Kidney (tissue), 14 donors: Measurements from ENCODE around the gene SACM1L. TPM values are rescaled to one million over a fixed set of nuclear protein-coding genes. Genes with fewer than 3 reads are reported as not detected.

Source experiments
- DNase-seq, 5 donors: peaks; one replicate each; pipeline ENCODE4 v3.0.0-alpha.2; 2013 to 2020
- FAIRE-seq: peaks from 2 replicates; lab custom pipeline; 2012; peaks lifted over from hg19 to GRCh38; lab: Jason Lieb, UNC
- H3K27ac ChIP-seq, 2 donors: one replicate each; pipeline ENCODE4 v1.7.0; 2013; ENCODE audit warnings: low read depth in 2 of 2, low read length in 2 of 2, inconsistent platforms in 1 of 2
- H3K27me3 ChIP-seq: one replicate; pipeline ENCODE4 v1.7.1; 2013; ENCODE audit warnings: low read length, inconsistent platforms; ENCODE audit not compliant: control insufficient read depth, insufficient read depth
- H3K36me3 ChIP-seq, 3 donors: one replicate each; pipeline versions ENCODE4 v1.7.0 to v1.7.1; 2013; ENCODE audit warnings: low read length in 3 of 3, control low read depth in 1 of 3, inconsistent platforms in 1 of 3; ENCODE audit not compliant: insufficient read depth in 3 of 3, control insufficient read depth in 2 of 3
- H3K4me1 ChIP-seq, 3 donors: one replicate each; pipeline versions ENCODE4 v1.7.0 to v1.7.1; 2013; ENCODE audit warnings: low read length in 3 of 3, inconsistent platforms in 1 of 3, low read depth in 1 of 3; ENCODE audit not compliant: control insufficient read depth in 2 of 3, insufficient read depth in 2 of 3
- H3K4me3 ChIP-seq, 3 donors: one replicate each; pipeline versions ENCODE4 v1.7.0 to v1.8.1; 2013; ENCODE audit warnings: low read length in 3 of 3, control low read depth in 1 of 3, inconsistent platforms in 1 of 3
- H3K9ac ChIP-seq, 3 donors: one replicate each; pipeline versions ENCODE4 v1.7.0 to v1.7.1; 2013; ENCODE audit warnings: low read length in 3 of 3, control low read depth in 1 of 3, inconsistent platforms in 1 of 3
- H3K9me3 ChIP-seq, 3 donors: one replicate each; pipeline versions ENCODE4 v1.7.0 to v1.7.1; 2013; ENCODE audit warnings: low read length in 3 of 3, control low read depth in 1 of 3, inconsistent platforms in 1 of 3; ENCODE audit not compliant: control insufficient read depth in 2 of 3, insufficient read depth in 1 of 3
- intact Hi-C: fragments of 100-400 bp; cut with DNase I; formaldehyde crosslinking; loops from one replicate; pipeline ENCODE4 v1.11.1; 2022
- polyA plus RNA-seq: library from polyadenylated mRNA; stranded (reverse); fragments of 350-450 nt; fragmentation: Illumina TruSeq; extraction: RNeasy Lipid Tissue Mini Kit (QIAGEN cat#74804); gene quantifications from one replicate; pipeline ENCODE4 v1.2.3, GENCODE V29; 2014; ENCODE audit warnings: low read depth, low replicate concordance; ENCODE audit not compliant: insufficient read depth
- total RNA-seq: library from RNA; stranded (reverse); fragmentation: NEBNext Ultra II Directional; extraction: Animal tissue kit (Norgen Biotek cat#: 25700); gene quantifications from one replicate; pipeline ENCODE4 v1.2.1, GENCODE V29; 2021
- TF ChIP-seq, protein P1 (sequence below): IDR thresholded peaks from 3 replicates; pipeline ENCODE4 v1.5.1; 2012; ENCODE audit warnings: mild to moderate bottlenecking, moderate library complexity, borderline replicate concordance; ENCODE audit not compliant: insufficient read depth; ENCODE audit errors: extremely low read depth
- donor health status: control.
- donor health status: control.
- donor health status: control.
- donor health status: control.
- donor health status: control.
- donor health status: DM: yes; HTN: yes; CAD: no.
- donor health status: Normal renal cell carcinoma (clear cell type).

The SACM1L gene
- total and polyA plus RNA-seq, 2 donors from 2014 or later: 27.1 to 53.1 TPM

DNA sequence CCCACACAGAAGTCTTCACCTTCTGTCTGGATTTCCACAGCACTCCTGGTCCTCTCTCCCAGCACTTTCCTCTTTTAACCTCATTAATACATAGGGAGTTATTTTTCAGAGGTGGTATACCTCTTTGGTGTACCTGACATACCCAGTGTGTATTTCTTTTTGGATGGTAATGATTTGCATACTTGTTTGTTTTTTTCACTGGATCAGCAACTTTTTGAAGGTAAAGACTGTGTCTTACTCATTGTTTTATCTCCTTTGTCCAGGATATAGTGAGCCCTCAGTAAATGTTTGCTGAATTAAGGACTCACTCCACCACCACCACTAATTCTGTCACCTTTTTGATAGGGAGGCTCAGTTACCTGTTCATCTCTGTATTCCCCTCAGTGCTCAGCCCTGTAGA is 52.1 kb downstream of the SACM1L start:
- Histone ChIP-seq H3K27ac (no peak overlapping the region), H3K27me3 (no peaks in the 10 kb centered on the region), H3K4me3 (no peak overlapping the region), H3K36me3 (peaks cover 7 to 64% (median 38%) of the 10 kb centered on the region in 3 donors), H3K4me1 (no peaks in the 10 kb centered on the region), H3K9ac (no peak overlapping the region), H3K9me3 (no peaks in the 10 kb centered on the region)
- DNase-seq: no peak
- TF ChIP-seq, protein P1, sequence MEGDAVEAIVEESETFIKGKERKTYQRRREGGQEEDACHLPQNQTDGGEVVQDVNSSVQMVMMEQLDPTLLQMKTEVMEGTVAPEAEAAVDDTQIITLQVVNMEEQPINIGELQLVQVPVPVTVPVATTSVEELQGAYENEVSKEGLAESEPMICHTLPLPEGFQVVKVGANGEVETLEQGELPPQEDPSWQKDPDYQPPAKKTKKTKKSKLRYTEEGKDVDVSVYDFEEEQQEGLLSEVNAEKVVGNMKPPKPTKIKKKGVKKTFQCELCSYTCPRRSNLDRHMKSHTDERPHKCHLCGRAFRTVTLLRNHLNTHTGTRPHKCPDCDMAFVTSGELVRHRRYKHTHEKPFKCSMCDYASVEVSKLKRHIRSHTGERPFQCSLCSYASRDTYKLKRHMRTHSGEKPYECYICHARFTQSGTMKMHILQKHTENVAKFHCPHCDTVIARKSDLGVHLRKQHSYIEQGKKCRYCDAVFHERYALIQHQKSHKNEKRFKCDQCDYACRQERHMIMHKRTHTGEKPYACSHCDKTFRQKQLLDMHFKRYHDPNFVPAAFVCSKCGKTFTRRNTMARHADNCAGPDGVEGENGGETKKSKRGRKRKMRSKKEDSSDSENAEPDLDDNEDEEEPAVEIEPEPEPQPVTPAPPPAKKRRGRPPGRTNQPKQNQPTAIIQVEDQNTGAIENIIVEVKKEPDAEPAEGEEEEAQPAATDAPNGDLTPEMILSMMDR: no peak
- intact Hi-C loops: no loop called here
- no peak for FAIRE-seq

DNA sequence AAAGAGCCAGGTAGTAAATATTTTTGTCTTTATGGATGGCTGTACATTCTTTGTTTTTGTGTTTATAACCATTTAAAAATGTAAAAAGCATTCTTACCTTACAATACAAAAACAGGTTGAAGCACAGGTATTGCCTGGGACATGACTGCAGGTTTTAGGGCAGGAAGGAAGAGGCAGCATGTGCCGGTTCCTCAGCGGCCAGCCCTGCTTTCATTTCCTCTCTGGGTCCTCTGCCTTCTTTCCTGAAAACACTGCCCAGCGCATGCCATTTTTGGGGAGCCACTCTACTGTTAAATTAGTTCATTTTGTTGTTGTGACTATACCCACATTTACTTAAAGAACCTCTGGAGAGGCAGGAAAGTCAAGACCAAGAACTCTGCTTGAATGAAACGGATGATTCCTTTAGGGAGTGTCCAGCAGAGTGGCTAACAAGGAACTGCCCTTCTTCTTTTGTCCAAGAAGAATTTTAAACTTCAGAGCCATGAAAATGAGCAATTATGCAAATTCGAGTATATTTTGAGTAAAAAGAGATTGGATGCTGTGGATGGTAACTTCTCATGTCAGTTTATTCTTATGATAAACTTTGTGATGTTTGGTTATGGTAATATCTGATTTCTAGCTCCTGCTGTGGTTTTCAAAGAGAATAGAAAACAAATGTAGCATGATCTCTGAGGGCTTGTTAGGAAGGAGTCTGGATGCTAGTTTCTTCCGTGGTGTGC is 52.7 kb downstream of the SACM1L start:
- FAIRE-seq: no peak

DNA sequence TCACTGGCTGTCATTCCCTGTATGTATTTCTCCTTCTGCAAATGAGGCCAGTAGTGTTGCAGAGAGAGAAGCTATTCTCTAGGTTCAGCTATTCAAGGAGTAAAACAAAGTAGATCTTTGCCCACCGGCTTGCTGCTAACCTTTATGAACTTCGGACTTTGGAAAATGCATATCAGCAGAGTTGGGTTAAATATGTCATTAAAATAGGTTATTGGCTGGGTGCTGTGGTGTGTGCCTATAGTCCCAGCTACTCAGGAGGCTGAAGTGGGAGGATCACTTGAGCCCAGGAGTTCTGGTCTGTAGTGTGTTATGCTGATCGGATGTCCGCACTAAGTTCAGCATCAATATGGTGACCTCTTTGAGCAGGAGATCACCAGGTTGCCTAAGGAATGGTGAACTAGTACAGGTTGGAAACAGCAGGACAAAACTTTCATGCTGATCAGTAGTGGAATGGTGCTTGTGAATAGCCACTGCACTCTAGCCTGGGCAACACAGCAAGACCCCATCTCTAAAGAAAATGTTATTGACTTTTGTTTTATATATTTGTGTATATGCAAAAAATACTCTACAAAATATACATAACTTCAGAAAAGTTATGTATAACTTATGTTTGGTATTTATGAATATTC is 53.4 kb downstream of the SACM1L start:
- no peak for DNase-seq
- peaks cover 7 to 52% (median 32%) of the 10 kb centered on the region in 3 donors for H3K36me3 ChIP-seq

More for the DNA sequence above, 52.7 kb downstream of the SACM1L start:
- H3K4me3 ChIP-seq: no peak overlapping the region
- H3K9me3 ChIP-seq: no peaks in the 10 kb centered on the region
- H3K4me1 ChIP-seq: no peaks in the 10 kb centered on the region
- H3K27ac ChIP-seq: no peak overlapping the region
- intact Hi-C loops: no loop called here
- H3K9ac ChIP-seq: no peak overlapping the region
- no peaks in the 10 kb centered on the region for H3K27me3 ChIP-seq
- TF ChIP-seq, protein P1: no peak
- no peak for DNase-seq
- H3K36me3 ChIP-seq: peaks cover 7 to 59% (median 32%) of the 10 kb centered on the region in 3 donors

More for the DNA sequence above, 53.4 kb downstream of the SACM1L start:
- TF ChIP-seq, protein P1: no peak
- FAIRE-seq: peak; percentile 62
- Histone ChIP-seq H3K27me3 (no peaks in the 10 kb centered on the region), H3K9me3 (no peaks in the 10 kb centered on the region), H3K4me1 (no peaks in the 10 kb centered on the region), H3K4me3 (no peak overlapping the region), H3K27ac (no peak overlapping the region), H3K9ac (no peak overlapping the region)
- intact Hi-C loops: no loop called here
